HepG2 (cell line): Measurements from ENCODE around the gene KLKB1. TPM values are rescaled to one million over a fixed set of nuclear protein-coding genes. Genes with fewer than 3 reads are reported as not detected.

Experiments used
- GATAD1 ChIP-seq: IDR thresholded peaks from 2 replicates; pipeline ENCODE4 v1.6.1; 2016; ENCODE audit warnings: missing genetic modification reagents, missing compliant biosample characterization
- ISL2 ChIP-seq: sonication (generic); formaldehyde crosslinking; IDR thresholded peaks from 2 replicates; pipeline ENCODE4 v1.5.0; 2020; ENCODE audit warnings: missing genetic modification reagents
- MEIS2 ChIP-seq: sonication (generic); formaldehyde crosslinking; IDR thresholded peaks from 2 replicates; pipeline ENCODE4 v1.9.0; 2021; ENCODE audit warnings: mild to moderate bottlenecking, missing genetic modification reagents
- MIXL1 ChIP-seq: IDR thresholded peaks from 2 replicates; pipeline ENCODE4 v1.6.1; 2016
- MYNN ChIP-seq: sonication (generic); formaldehyde crosslinking; IDR thresholded peaks from 2 replicates; pipeline ENCODE4 v1.4.0; 2020; ENCODE audit warnings: mild to moderate bottlenecking, low read depth, missing genetic modification reagents
- NFE2 ChIP-seq: sonication (generic); formaldehyde crosslinking; IDR thresholded peaks from 2 replicates; pipeline ENCODE4 v1.4.0; 2020; ENCODE audit warnings: missing genetic modification reagents
- NR1H2 ChIP-seq: sonication (generic); formaldehyde crosslinking; IDR thresholded peaks from 2 replicates; pipeline ENCODE4 v1.8.1; 2022; ENCODE audit warnings: low read depth, missing genetic modification reagents, borderline replicate concordance
- RBAK ChIP-seq: sonication (generic); formaldehyde crosslinking; IDR thresholded peaks from 2 replicates; pipeline ENCODE4 v1.5.1; 2020; ENCODE audit warnings: mild to moderate bottlenecking, missing genetic modification reagents
- SIX4 ChIP-seq: sonication (generic); formaldehyde crosslinking; IDR thresholded peaks from 2 replicates; pipeline ENCODE4 v1.4.0; 2020; ENCODE audit warnings: missing genetic modification reagents
- SOX13 ChIP-seq, 3 experiments: fragments of 450-650 bp in 1 of 3; sonication (generic) in 1 of 3; formaldehyde crosslinking in 1 of 3; IDR thresholded peaks in 2 of 3; conservative IDR thresholded peaks in 1 of 3; 2 replicates each; pipeline versions ENCODE4 v1.5.0 to v1.6.1; 2016 to 2020; ENCODE audit warnings: antibody characterized with exemption in 1 of 3, mild to moderate bottlenecking in 1 of 3, missing compliant biosample characterization in 1 of 3, missing genetic modification reagents in 1 of 3, moderate library complexity in 1 of 3
- SOX5 ChIP-seq: IDR thresholded peaks from 2 replicates; pipeline ENCODE4 v1.6.1; 2016; ENCODE audit warnings: borderline replicate concordance
- ZMAT3 ChIP-seq: sonication (generic); formaldehyde crosslinking; conservative IDR thresholded peaks from 2 replicates; pipeline ENCODE4 v1.7.0; 2021; ENCODE audit warnings: missing genetic modification reagents
- ZNF570 ChIP-seq: sonication (generic); formaldehyde crosslinking; IDR thresholded peaks from 2 replicates; pipeline ENCODE4 v1.4.0; 2020; ENCODE audit warnings: mild to moderate bottlenecking, missing genetic modification reagents, borderline replicate concordance
- ZNF574 ChIP-seq: sonication (generic); formaldehyde crosslinking; IDR thresholded peaks from 2 replicates; pipeline ENCODE4 v1.4.0; 2020; ENCODE audit warnings: missing genetic modification reagents
- ZNF589 ChIP-seq: sonication (generic); formaldehyde crosslinking; conservative IDR thresholded peaks from 2 replicates; pipeline ENCODE4 v1.8.0; 2022; ENCODE audit warnings: mild to moderate bottlenecking, moderate library complexity, missing genetic modification reagents
- ZSCAN20 ChIP-seq: sonication (generic); formaldehyde crosslinking; IDR thresholded peaks from 2 replicates; pipeline ENCODE4 v1.4.0; 2020; ENCODE audit warnings: missing genetic modification reagents, mild to moderate bottlenecking, borderline replicate concordance
- polyA plus RNA-seq, 8 experiments: library from polyadenylated mRNA; depleted of rRNA in 3 of 8; stranded (reverse) in 7 of 8; unstranded in 1 of 8; fragments of >200 nt; fragmentation: Illumina TruSeq in 4 of 8; extraction: Trizol in 4 of 8; gene quantifications; 2 replicates each; pipeline versions ENCODE4 v1.2.1 to v1.2.3, GENCODE V29; 2011 to 2016; ENCODE audit warnings: low read depth in 4 of 8, missing spikeins in 1 of 8, mixed read lengths in 1 of 8; ENCODE audit not compliant: insufficient read depth in 1 of 8
- total RNA-seq, 5 experiments: library from RNA; depleted of rRNA; stranded (reverse); fragments of >200 nt; fragmentation: Illumina TruSeq; extraction: Trizol; gene quantifications; 2 replicates each; pipeline ENCODE4 v1.2.3, GENCODE V29; 2016; ENCODE audit warnings: low read depth in 1 of 5
- TF ChIP-seq, protein P1 (sequence below): IDR thresholded peaks from 2 replicates; pipeline ENCODE4 v1.6.1; 2016; ENCODE audit warnings: missing compliant biosample characterization, missing genetic modification reagents, borderline replicate concordance
- TF ChIP-seq, protein P2 (sequence below): sonication (generic); formaldehyde crosslinking; IDR thresholded peaks from 2 replicates; pipeline ENCODE4 v1.8.0; 2022; ENCODE audit warnings: mild to moderate bottlenecking, missing genetic modification reagents
- TF ChIP-seq, protein P3 (sequence below): sonication (generic); formaldehyde crosslinking; IDR thresholded peaks from 2 replicates; pipeline ENCODE4 v1.8.1; 2023; ENCODE audit warnings: mild to moderate bottlenecking, missing genetic modification reagents
- TF ChIP-seq, protein P4 (sequence below): sonication (generic); formaldehyde crosslinking; conservative IDR thresholded peaks from 2 replicates; pipeline ENCODE4 v1.4.0; 2020; ENCODE audit warnings: missing genetic modification reagents

KLKB1 gene
- total and polyA plus RNA-seq, 2 of the 13 experiments (the other 11 are each of a cell fraction or from before 2014, with no cell fraction given), result 0.26 to 0.49 TPM

GRCh38 chr4:186265683-186266652, 38.7 kb downstream of the KLKB1 start, which contains the start of gene F11 (continued):
- TF ChIP-seq, protein P1, sequence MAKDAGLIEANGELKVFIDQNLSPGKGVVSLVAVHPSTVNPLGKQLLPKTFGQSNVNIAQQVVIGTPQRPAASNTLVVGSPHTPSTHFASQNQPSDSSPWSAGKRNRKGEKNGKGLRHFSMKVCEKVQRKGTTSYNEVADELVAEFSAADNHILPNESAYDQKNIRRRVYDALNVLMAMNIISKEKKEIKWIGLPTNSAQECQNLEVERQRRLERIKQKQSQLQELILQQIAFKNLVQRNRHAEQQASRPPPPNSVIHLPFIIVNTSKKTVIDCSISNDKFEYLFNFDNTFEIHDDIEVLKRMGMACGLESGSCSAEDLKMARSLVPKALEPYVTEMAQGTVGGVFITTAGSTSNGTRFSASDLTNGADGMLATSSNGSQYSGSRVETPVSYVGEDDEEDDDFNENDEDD (CRISPR knock-in tag), result no peak
- TF ChIP-seq SOX13 (IDR thresholded peaks at IDR 0.05) (peak; percentile 91), SOX13 (CRISPR knock-in tag; conservative IDR thresholded peaks at IDR 0.05 in 1 of 2, IDR thresholded peaks at IDR 0.05 in 1 of 2) (peak in 1 of 2 experiments; percentile 98; a peak in 2 of 4 replicates), ZMAT3 (no peak), ISL2 (CRISPR knock-in tag) (peak; percentile 70; the same call in 1 of the 2 replicates), ZNF574 (CRISPR knock-in tag) (peak; percentile 56; the same call in 1 of the 2 replicates), MEIS2 (CRISPR knock-in tag) (0 out of 2 replicates have a peak, but pooled peaks have one; percentile 40), NFE2 (CRISPR knock-in tag) (no peak), RBAK (CRISPR knock-in tag) (no peak), NR1H2 (no peak), SOX5 (CRISPR knock-in tag) (peak; percentile 99), SIX4 (CRISPR knock-in tag) (0 out of 2 replicates have a peak, but pooled peaks have one; percentile 9), ZNF589 (CRISPR knock-in tag) (no peak), GATAD1 (CRISPR knock-in tag) (peak; percentile 46; the same call in 1 of the 2 replicates), ZNF570 (CRISPR knock-in tag) (no peak), MIXL1 (CRISPR knock-in tag) (peak; percentile 86), MYNN (CRISPR knock-in tag) (no peak), ZSCAN20 (CRISPR knock-in tag) (no peak)
- TF ChIP-seq, protein P2, sequence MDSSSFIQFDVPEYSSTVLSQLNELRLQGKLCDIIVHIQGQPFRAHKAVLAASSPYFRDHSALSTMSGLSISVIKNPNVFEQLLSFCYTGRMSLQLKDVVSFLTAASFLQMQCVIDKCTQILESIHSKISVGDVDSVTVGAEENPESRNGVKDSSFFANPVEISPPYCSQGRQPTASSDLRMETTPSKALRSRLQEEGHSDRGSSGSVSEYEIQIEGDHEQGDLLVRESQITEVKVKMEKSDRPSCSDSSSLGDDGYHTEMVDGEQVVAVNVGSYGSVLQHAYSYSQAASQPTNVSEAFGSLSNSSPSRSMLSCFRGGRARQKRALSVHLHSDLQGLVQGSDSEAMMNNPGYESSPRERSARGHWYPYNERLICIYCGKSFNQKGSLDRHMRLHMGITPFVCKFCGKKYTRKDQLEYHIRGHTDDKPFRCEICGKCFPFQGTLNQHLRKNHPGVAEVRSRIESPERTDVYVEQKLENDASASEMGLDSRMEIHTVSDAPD, result no peak
- TF ChIP-seq, protein P3, sequence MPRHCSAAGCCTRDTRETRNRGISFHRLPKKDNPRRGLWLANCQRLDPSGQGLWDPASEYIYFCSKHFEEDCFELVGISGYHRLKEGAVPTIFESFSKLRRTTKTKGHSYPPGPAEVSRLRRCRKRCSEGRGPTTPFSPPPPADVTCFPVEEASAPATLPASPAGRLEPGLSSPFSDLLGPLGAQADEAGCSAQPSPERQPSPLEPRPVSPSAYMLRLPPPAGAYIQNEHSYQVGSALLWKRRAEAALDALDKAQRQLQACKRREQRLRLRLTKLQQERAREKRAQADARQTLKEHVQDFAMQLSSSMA (CRISPR knock-in tag), result no peak
- TF ChIP-seq, protein P4, sequence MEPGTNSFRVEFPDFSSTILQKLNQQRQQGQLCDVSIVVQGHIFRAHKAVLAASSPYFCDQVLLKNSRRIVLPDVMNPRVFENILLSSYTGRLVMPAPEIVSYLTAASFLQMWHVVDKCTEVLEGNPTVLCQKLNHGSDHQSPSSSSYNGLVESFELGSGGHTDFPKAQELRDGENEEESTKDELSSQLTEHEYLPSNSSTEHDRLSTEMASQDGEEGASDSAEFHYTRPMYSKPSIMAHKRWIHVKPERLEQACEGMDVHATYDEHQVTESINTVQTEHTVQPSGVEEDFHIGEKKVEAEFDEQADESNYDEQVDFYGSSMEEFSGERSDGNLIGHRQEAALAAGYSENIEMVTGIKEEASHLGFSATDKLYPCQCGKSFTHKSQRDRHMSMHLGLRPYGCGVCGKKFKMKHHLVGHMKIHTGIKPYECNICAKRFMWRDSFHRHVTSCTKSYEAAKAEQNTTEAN (CRISPR knock-in tag), result no peak
